Retinal pigment epithelial cell (primary cell): ENCODE data around the gene SPEG.

ENCODE experiments used
- DNase-seq: peaks from one replicate; pipeline ENCODE4 v3.0.0-alpha.2; 2010; ENCODE audit warnings: low read depth
- H3K4me3 ChIP-seq: 2 replicates; pipeline ENCODE4 v1.5.1; 2011; ENCODE audit warnings: mild to moderate bottlenecking, low read length, control low read depth, moderate library complexity
- CTCF ChIP-seq: conservative IDR thresholded peaks from 2 replicates; pipeline ENCODE4 v1.5.1; 2011; ENCODE audit warnings: low read depth, low read length, control low read depth, inconsistent platforms

SPEG gene

GRCh38 chr2:219517954-219518778 lies 83.5 kb downstream of the SPEG start:
- no peak for TF ChIP-seq CTCF
- no peak overlapping the region for H3K4me3 ChIP-seq
- DNase-seq = no peak

GRCh38 chr2:219519526-219519916 lies 84.9 kb downstream of the SPEG start:
- H3K4me3 ChIP-seq = no peak overlapping the region
- no peak for DNase-seq
- TF ChIP-seq CTCF = no peak

- H3K4me3 ChIP-seq = no peak overlapping the region
- DNase-seq = no peak
- no peak for TF ChIP-seq CTCF
Measured at GRCh38 chr2:219520079-219520478, 85.4 kb downstream of the SPEG start.

- H3K4me3 ChIP-seq = no peak overlapping the region
- no peak for DNase-seq
- peak; percentile 83 for TF ChIP-seq CTCF
Measured at GRCh38 chr2:219521066-219521880, 86.6 kb downstream of the SPEG start.

GRCh38 chr2:219522111-219523030 lies 87.7 kb downstream of the SPEG start:
- DNase-seq = peak; percentile 67
- no peak for TF ChIP-seq CTCF
- H3K4me3 ChIP-seq = no peak overlapping the region

- no peak overlapping the region for H3K4me3 ChIP-seq
- no peak for DNase-seq
- peak; percentile 28 for TF ChIP-seq CTCF
Measured at GRCh38 chr2:219523031-219523671, 88.5 kb downstream of the SPEG start.
